GF-D8 (cell line): ENCODE measurements around the gene GRIN2C.

ENCODE experiments used
- DNase-seq: peaks from one replicate; lab custom pipeline; 2025; lab: John Stamatoyannopoulos, UW

GRIN2C gene

GRCh38 chr17:74799097-74799496 is 60.6 kb downstream of the GRIN2C start:
- DNase-seq = no peak

- no peak for DNase-seq
Observed at GRCh38 chr17:74798239-74798707, 61.4 kb downstream of the GRIN2C start.

DNA sequence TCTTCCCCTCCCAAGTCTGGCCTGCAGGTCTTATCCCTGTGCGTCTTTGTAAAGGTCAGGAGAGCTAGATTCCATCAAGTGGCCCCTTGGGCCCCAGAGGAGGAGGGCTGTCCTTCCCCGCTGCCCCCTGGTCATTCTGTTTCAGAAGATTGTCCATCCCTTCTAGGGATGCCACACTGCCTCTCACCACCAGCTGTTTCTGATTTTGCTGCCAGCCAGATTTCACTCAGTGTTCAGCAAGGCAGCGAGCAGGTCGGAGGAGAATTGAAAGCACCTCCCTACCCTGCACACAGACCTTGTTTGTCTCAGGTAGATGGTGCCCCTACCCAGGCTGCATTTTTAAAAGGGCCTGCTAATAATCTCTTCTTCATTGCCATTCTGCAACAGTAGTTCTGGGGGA is 61.9 kb downstream of the GRIN2C start:
- DNase-seq = no peak

DNA sequence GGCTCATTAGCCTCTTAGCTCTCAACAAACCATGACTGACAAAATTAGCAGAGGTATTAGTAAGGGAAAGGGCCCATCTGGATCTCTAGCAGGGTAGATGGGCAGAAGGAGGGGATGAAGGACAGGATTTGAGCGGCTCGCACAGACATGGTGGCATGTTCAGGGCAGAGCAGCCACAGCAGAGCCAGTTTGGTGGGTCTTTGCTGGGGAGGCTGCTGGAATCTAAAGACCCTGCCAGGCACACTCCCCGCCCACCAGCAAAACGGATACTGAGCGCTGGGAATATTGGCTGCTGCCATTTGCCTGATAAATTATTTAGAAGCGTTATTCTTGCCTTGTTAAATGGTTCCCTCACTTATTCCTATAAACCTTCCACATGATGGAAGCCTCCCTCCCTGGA is 62.8 kb downstream of the GRIN2C start:
- no peak for DNase-seq

DNA sequence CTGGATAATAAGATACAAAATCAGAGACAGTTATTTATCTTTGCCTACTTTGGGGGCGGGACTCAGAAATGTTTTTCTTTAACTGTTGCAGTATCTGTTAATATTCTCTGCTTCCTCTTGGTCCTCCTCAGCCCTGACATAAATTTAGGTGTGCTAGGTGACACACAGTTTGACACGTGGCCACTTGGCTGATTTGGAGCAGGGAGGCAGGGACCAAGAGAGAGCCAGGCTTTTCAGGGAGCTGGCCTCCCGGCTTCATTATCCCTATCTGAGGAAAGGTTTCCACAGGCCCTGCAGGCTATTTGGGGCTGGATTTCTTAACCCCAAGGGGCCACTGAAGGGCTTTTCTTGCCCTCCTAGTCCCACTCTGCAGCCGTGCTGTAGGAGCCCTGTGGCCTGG is 63.5 kb downstream of the GRIN2C start:
- DNase-seq = no peak

DNA sequence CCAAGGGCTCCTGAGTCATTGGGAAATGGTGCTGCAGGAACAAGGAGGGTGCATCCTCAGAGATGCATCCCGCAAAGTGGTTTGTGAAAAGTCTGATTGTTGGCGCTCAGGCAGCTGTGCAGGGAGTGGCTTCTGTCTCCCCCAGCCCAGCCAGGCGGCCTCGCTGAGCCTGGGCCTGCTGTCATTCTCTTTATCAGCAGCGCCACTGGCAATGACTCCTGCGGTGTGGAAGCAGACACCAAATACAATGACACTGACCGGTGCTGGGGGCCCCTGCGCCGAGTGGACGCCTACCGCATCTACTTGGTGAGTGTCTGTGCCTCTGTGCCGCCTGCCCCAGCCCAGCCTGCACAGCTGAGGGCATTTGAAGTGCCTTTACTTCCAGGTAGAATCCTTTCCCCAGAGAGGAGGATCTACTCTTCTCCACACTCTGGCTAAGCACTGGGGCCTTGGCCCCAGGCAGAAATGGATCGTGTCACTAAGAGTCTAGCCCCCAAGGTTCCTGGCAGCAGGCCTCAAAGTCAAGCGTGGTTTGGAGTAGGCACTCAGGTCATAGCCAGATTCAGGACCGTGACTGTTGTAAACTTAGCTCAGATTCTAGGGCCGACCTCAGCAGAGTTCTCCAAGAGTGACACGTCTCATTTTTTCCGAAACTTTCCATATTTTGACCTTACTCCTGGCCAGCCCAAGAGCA is 64.2 kb downstream of the GRIN2C start:
- no peak for DNase-seq

- DNase-seq = no peak
Observed at GRCh38 chr17:74792586-74793105, 67.0 kb downstream of the GRIN2C start.
